Measurements from ENCODE around the gene ATG5.

The ATG5 gene

DNA sequence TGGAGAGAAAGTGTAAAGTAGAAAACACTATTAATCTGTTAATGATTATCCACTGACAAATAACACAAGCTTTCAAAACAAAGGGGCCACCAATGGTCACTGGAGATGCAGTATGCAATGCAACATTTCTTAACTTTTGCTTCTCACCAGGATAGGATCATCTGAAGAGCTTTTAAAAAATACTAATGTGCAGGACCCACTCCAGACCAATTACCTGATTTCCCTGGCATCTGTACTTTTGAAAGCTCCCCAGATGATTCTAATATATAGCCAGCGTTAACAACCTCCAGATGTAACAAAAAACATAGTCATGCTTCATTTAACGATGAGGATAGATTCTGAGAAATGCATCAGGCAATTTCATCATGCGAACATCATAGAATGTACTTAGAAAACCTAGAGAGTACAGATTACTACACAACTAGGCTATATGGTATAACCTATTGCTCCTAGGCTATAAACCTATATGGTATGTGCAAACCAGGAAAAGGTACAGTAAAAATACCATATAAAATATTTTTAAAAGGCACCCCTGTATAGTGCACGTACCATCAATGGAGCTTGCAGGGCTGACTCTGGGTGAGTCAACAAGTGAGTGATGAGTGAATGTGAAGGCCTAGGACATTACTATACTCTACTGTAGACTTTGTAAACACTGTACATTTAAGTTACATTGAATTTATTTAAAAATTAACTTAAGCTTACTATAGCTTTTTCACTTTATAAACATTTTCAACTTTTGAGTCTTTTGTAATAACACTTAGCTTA is 69.2 kb downstream of the ATG5 start:
- H2AFZ ChIP-seq (ENCODE audit: low read length): no peak overlapping the region
- no peak overlapping the region for H3K9ac ChIP-seq (ENCODE audit: low read depth, low read length, poor library complexity, severe bottlenecking)
- no peak for TF ChIP-seq EZH2phosphoT487 (IDR thresholded peaks at IDR 0.05; ENCODE audit: borderline replicate concordance)
- TF ChIP-seq, protein P1, sequence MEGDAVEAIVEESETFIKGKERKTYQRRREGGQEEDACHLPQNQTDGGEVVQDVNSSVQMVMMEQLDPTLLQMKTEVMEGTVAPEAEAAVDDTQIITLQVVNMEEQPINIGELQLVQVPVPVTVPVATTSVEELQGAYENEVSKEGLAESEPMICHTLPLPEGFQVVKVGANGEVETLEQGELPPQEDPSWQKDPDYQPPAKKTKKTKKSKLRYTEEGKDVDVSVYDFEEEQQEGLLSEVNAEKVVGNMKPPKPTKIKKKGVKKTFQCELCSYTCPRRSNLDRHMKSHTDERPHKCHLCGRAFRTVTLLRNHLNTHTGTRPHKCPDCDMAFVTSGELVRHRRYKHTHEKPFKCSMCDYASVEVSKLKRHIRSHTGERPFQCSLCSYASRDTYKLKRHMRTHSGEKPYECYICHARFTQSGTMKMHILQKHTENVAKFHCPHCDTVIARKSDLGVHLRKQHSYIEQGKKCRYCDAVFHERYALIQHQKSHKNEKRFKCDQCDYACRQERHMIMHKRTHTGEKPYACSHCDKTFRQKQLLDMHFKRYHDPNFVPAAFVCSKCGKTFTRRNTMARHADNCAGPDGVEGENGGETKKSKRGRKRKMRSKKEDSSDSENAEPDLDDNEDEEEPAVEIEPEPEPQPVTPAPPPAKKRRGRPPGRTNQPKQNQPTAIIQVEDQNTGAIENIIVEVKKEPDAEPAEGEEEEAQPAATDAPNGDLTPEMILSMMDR (conservative IDR thresholded peaks at IDR 0.05; ENCODE audit: low read length): no peak
- H3F3A ChIP-seq (ENCODE audit: low read depth): no peaks in the 10 kb centered on the region
- H3K4me2 ChIP-seq (ENCODE audit: low read depth, low read length, poor library complexity, severe bottlenecking): no peak overlapping the region
- H3K4me1 ChIP-seq (ENCODE audit: insufficient read depth, low read length, poor library complexity, severe bottlenecking): no peaks in the 10 kb centered on the region
- H3K79me2 ChIP-seq (ENCODE audit: insufficient read depth, low read length): peaks cover 26% of the 10 kb centered on the region
- H3K9me2 ChIP-seq (replicated peaks; ENCODE audit: low read depth, low read length): no peaks in the 10 kb centered on the region
- no peaks in the 10 kb centered on the region; the same call in 1 of the 2 replicates for H3K9me3 ChIP-seq (ENCODE audit: insufficient read depth, low read depth, low read length)
- peaks cover 3% of the 10 kb centered on the region for H4K20me1 ChIP-seq (ENCODE audit: insufficient read depth, low read length, poor library complexity, severe bottlenecking)
- H3K36me3 ChIP-seq (ENCODE audit: insufficient read depth, low read length): 0 out of 2 replicates have a peak, but pooled peaks cover 3% of the 10 kb centered on the region
- no peaks in the 10 kb centered on the region for H3K27me3 ChIP-seq (ENCODE audit: insufficient read depth, low read length, poor library complexity, severe bottlenecking)
- H3K4me3 ChIP-seq (ENCODE audit: low read length, poor library complexity, severe bottlenecking): no peak overlapping the region

DNA sequence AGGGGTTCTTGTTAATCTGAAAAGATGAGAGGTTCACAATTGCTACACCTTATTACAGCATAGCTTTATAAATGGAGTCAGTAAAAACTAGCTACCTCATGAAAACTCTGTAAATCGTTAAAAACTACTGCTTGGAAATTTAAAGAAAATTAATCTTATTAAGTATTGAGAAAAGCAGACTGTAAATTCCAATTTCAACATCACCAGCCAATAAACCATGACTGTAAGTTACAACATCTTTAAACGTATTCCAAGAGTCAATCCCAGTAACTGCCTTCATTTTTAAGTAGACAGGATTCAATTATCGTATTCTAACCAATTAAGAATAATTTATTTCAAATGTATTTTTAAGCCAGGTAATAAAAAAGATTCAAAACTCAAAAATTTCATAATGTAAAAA is 70.3 kb downstream of the ATG5 start:
- Histone ChIP-seq H3K9me3 (ENCODE audit: insufficient read depth, low read depth, low read length) (no peaks in the 10 kb centered on the region; the same call in 1 of the 2 replicates), H3K9me2 (replicated peaks; ENCODE audit: low read depth, low read length) (no peaks in the 10 kb centered on the region), H3K4me3 (ENCODE audit: low read length, poor library complexity, severe bottlenecking) (no peak overlapping the region), H3F3A (ENCODE audit: low read depth) (no peaks in the 10 kb centered on the region), H3K9ac (ENCODE audit: low read depth, low read length, poor library complexity, severe bottlenecking) (no peak overlapping the region), H3K4me2 (ENCODE audit: low read depth, low read length, poor library complexity, severe bottlenecking) (no peak overlapping the region), H4K20me1 (ENCODE audit: insufficient read depth, low read length, poor library complexity, severe bottlenecking) (peaks cover 3% of the 10 kb centered on the region), H3K79me2 (ENCODE audit: insufficient read depth, low read length) (peaks cover 26% of the 10 kb centered on the region), H3K4me1 (ENCODE audit: insufficient read depth, low read length, poor library complexity, severe bottlenecking) (no peaks in the 10 kb centered on the region), H3K36me3 (ENCODE audit: insufficient read depth, low read length) (0 out of 2 replicates have a peak, but pooled peaks cover 2% of the 10 kb centered on the region), H3K27me3 (ENCODE audit: insufficient read depth, low read length, poor library complexity, severe bottlenecking) (no peaks in the 10 kb centered on the region), H2AFZ (ENCODE audit: low read length) (no peak overlapping the region)
- no peak for TF ChIP-seq EZH2phosphoT487 (IDR thresholded peaks at IDR 0.05; ENCODE audit: borderline replicate concordance)
- TF ChIP-seq, protein P1 (conservative IDR thresholded peaks at IDR 0.05; ENCODE audit: low read length): no peak

DNA sequence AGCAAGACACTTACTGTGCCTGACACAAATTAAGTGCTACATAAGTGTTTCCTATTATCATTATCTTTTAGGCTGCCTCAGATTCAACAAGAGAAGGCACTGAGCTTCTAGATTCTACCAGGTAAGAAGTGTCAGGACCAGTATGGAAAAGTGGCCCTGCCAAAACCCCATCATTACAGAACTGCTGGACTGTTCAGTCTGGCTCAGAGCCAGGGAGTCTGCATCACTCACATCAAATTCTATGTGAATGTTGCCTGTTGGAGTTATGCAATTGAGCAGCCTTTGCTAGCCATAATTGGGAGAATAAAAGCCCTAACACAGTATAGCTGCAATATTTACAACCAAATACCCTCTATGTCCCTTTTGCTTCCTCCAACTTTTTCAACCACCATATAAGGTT is 70.9 kb downstream of the ATG5 start:
- Histone ChIP-seq H3K36me3 (ENCODE audit: insufficient read depth, low read length) (no peaks in the 10 kb centered on the region), H3K9me3 (ENCODE audit: insufficient read depth, low read depth, low read length) (no peaks in the 10 kb centered on the region; the same call in 1 of the 2 replicates), H2AFZ (ENCODE audit: low read length) (no peak overlapping the region), H3K79me2 (ENCODE audit: insufficient read depth, low read length) (peaks cover 19% of the 10 kb centered on the region), H3K4me2 (ENCODE audit: low read depth, low read length, poor library complexity, severe bottlenecking) (no peak overlapping the region), H3K9me2 (replicated peaks; ENCODE audit: low read depth, low read length) (no peaks in the 10 kb centered on the region), H3K27me3 (ENCODE audit: insufficient read depth, low read length, poor library complexity, severe bottlenecking) (no peaks in the 10 kb centered on the region), H3F3A (ENCODE audit: low read depth) (no peaks in the 10 kb centered on the region), H4K20me1 (ENCODE audit: insufficient read depth, low read length, poor library complexity, severe bottlenecking) (peaks cover 3% of the 10 kb centered on the region), H3K4me1 (ENCODE audit: insufficient read depth, low read length, poor library complexity, severe bottlenecking) (no peaks in the 10 kb centered on the region), H3K4me3 (ENCODE audit: low read length, poor library complexity, severe bottlenecking) (no peak overlapping the region), H3K9ac (ENCODE audit: low read depth, low read length, poor library complexity, severe bottlenecking) (no peak overlapping the region)
- TF ChIP-seq, protein P1 (conservative IDR thresholded peaks at IDR 0.05; ENCODE audit: low read length): no peak
- TF ChIP-seq EZH2phosphoT487 (IDR thresholded peaks at IDR 0.05; ENCODE audit: borderline replicate concordance): no peak

Measured in Loucy (cell line).